ENCODE measurements around the gene GLDN. TPM values are rescaled to one million over a fixed set of nuclear protein-coding genes. Genes with fewer than 3 reads are reported as not detected.

GLDN gene
- total RNA-seq, 1 donor from 2014 or later = 0.21 TPM

DNA sequence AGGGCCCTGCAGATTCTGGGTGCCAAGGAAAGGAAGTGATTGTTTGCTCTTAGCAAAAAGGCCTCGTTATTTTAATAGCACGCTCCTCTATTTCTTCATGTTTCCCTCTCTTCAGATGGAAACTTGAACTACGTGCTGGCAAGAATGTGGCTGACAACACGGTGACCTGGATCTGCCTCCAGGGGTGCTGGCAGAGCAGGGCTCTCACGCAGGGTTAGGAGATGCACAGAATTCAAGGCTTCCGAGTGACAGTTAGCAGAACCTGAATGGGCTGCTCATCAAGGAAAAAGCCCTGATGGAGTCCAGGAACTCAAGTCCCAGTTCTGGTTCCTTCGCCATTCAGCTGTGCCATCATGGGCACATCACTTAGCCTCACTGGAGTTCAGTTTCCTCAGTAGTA, 25.7 kb upstream of the GLDN start:
- no peak for TF ChIP-seq CTCF (IDR thresholded peaks at IDR 0.05; ENCODE audit: unreplicated experiment)
- Mint-ChIP-seq H3K27ac (ENCODE audit: unreplicated experiment) (no peak overlapping the region), H3K4me1 (ENCODE audit: unreplicated experiment) (no peaks in the 10 kb centered on the region), H3K4me3 (ENCODE audit: unreplicated experiment) (no peak overlapping the region), H3K9me3 (ENCODE audit: unreplicated experiment) (no peaks in the 10 kb centered on the region), H3K27me3 (ENCODE audit: unreplicated experiment) (no peaks in the 10 kb centered on the region), H3K36me3 (ENCODE audit: low read depth, unreplicated experiment) (no peaks in the 10 kb centered on the region)
- DNase-seq (ENCODE audit: low spot score) = no peak

DNA sequence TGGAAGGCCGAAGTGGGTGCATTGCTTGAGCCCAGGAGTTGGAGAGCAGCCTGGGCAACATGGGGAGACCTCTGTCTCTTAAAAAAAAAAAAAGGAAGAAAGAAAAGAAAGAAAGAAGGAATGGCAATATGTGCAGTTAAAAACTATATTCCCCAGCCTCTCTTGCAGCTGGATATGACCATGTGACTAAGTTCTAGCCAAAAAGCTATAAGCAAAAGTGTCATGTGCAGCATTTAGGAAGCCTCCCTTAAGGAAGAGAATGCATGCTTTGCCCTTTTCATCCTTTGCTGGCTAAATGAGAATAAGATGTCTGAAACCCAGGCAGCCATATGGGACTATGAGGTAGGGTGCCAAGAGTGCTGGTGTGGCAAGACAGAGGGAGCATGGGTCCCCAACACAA, 24.8 kb upstream of the GLDN start:
- DNase-seq (ENCODE audit: low spot score) = no peak
- Mint-ChIP-seq H3K4me1 (ENCODE audit: unreplicated experiment) (no peaks in the 10 kb centered on the region), H3K27me3 (ENCODE audit: unreplicated experiment) (no peaks in the 10 kb centered on the region), H3K4me3 (ENCODE audit: unreplicated experiment) (no peak overlapping the region), H3K36me3 (ENCODE audit: low read depth, unreplicated experiment) (no peaks in the 10 kb centered on the region), H3K9me3 (ENCODE audit: unreplicated experiment) (no peaks in the 10 kb centered on the region), H3K27ac (ENCODE audit: unreplicated experiment) (no peak overlapping the region)
- no peak for TF ChIP-seq CTCF (IDR thresholded peaks at IDR 0.05; ENCODE audit: unreplicated experiment)

DNA sequence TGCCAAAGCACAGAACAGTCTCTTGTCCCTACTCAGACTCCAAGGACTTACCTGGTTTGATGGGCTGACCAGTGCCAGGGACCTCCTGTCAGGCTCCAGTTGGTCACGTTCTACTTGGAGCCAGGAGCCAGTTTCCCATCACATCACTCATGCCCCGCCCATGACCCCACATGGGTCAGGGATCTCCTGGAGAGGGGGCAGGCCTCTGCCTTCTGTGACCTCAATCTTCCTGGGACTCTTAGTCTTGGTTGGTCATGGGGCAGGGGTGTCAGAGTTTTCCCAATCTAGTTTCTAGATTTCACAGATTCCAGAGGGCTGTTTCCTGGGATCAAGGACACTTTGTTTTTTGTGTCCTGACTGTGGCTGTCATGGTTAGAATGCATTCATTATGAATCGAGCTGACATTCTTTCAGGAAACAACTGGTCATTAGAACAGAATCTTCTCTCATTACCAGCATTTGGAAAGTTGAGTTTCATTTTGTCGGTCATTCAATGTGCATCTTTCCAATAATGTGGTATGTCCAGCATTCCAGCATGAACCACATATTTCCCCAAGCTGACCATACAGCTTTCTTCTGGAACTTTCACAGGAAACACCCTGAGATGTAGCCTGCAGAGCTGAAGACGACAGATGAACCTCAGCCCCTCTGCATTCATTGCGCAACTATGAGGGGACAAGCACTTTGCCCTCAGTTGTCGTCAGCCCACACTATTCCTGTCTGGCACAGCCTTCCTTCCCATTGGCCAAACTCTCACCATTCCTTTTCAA, 22.9 kb upstream of the GLDN start:
- TF ChIP-seq CTCF (IDR thresholded peaks at IDR 0.05; ENCODE audit: unreplicated experiment) = no peak
- no peak for DNase-seq (ENCODE audit: low spot score)
- Mint-ChIP-seq H3K4me1 (ENCODE audit: unreplicated experiment) (peaks cover 6% of the 10 kb centered on the region), H3K36me3 (ENCODE audit: low read depth, unreplicated experiment) (no peaks in the 10 kb centered on the region), H3K4me3 (ENCODE audit: unreplicated experiment) (no peak overlapping the region), H3K27me3 (ENCODE audit: unreplicated experiment) (no peaks in the 10 kb centered on the region), H3K27ac (ENCODE audit: unreplicated experiment) (no peak overlapping the region), H3K9me3 (ENCODE audit: unreplicated experiment) (no peaks in the 10 kb centered on the region)

DNA sequence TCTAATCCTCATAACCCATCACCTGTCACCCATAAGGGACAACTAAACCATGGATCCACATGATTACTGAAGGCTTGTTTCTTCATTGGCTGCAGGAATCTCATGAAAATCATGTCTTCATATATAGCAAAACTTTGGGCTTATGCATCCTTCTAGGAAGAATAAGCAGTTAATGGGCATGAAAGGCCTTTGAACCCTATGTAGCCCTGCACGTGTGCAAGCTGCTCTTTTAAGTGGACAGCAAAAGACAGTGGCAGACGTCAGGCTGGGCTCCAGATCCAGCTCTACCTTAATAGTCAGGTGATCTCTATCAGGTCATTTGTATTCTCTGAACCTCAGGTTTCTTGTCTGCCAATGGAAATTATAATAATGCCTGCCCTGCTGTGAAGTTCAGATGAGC, 21.9 kb upstream of the GLDN start:
- peaks cover 6% of the 10 kb centered on the region for H3K4me1 Mint-ChIP-seq (ENCODE audit: unreplicated experiment)

More for the DNA sequence above, 21.9 kb upstream of the GLDN start:
- Mint-ChIP-seq H3K9me3 (ENCODE audit: unreplicated experiment) (no peaks in the 10 kb centered on the region), H3K27ac (ENCODE audit: unreplicated experiment) (no peak overlapping the region), H3K36me3 (ENCODE audit: low read depth, unreplicated experiment) (no peaks in the 10 kb centered on the region), H3K4me3 (ENCODE audit: unreplicated experiment) (no peak overlapping the region), H3K27me3 (ENCODE audit: unreplicated experiment) (no peaks in the 10 kb centered on the region)
- TF ChIP-seq CTCF (IDR thresholded peaks at IDR 0.05; ENCODE audit: unreplicated experiment) = no peak
- DNase-seq (ENCODE audit: low spot score) = no peak

All from endothelial cell (in vitro differentiated cells).